H1 (cell line): ENCODE results near the gene CTDNEP1. TPM values are rescaled to one million over a fixed set of nuclear protein-coding genes. Genes with fewer than 3 reads are reported as not detected.

Experiments
- CTCF ChIA-PET: fragments of 300-600 bp; sonication (Branson Sonifier 250); formaldehyde crosslinking; loops from one replicate; lab custom pipeline; 2021; ENCODE audit not compliant: partially characterized antibody; lab: Charles Lee
- POLR2A ChIA-PET: fragments of 300-600 bp; sonication (Branson Sonifier 250); formaldehyde crosslinking; loops from one replicate; lab custom pipeline; 2021; ENCODE audit warnings: inconsistent platforms; ENCODE audit not compliant: partially characterized antibody; lab: Charles Lee
- DNase-seq, 2 experiments: peaks; one replicate each; pipeline versions ENCODE4 v3.0.0 to v3.0.0-alpha.2; 2010 to 2022; ENCODE audit warnings: low spot score in 2 of 2, low read depth in 1 of 2, mixed read lengths in 1 of 2
- FAIRE-seq: peaks from 2 replicates; lab custom pipeline; 2011; peaks lifted over from hg19 to GRCh38; lab: Jason Lieb, UNC
- H2AFZ ChIP-seq: 2 replicates; pipeline ENCODE4 v1.8.1; 2012; ENCODE audit warnings: low read length, inconsistent platforms
- H2AK5ac ChIP-seq: 2 replicates; pipeline ENCODE4 v1.6.1; 2013; ENCODE audit warnings: low read depth, low read length
- H2BK120ac ChIP-seq: replicated peaks from 2 replicates; pipeline ENCODE3; 2013; ENCODE audit warnings: low read depth, low read length, inconsistent platforms
- H2BK12ac ChIP-seq: 2 replicates; pipeline ENCODE4 v1.6.1; 2013; ENCODE audit warnings: low read depth, low read length
- H2BK15ac ChIP-seq: 2 replicates; pipeline ENCODE4 v1.6.1; 2013; ENCODE audit warnings: low read length
- H2BK20ac ChIP-seq: 2 replicates; pipeline ENCODE4 v1.6.1; 2013; ENCODE audit warnings: low read length
- H2BK5ac ChIP-seq: 2 replicates; pipeline ENCODE4 v1.6.1; 2013; ENCODE audit warnings: low read depth, low read length
- H3K14ac ChIP-seq: 2 replicates; pipeline ENCODE4 v1.6.1; 2013; ENCODE audit warnings: inconsistent platforms; ENCODE audit not compliant: insufficient read length
- H3K18ac ChIP-seq: 2 replicates; pipeline ENCODE4 v1.6.1; 2013; ENCODE audit warnings: low read length; ENCODE audit errors: extremely low read depth
- H3K23ac ChIP-seq: 2 replicates; pipeline ENCODE4 v1.6.1; 2013; ENCODE audit warnings: inconsistent platforms; ENCODE audit not compliant: insufficient read length
- H3K23me2 ChIP-seq: 2 replicates; pipeline ENCODE4 v1.6.1; 2013; ENCODE audit warnings: low read depth, low read length
- H3K27ac ChIP-seq: 2 replicates; pipeline ENCODE4 v1.6.1; 2011; ENCODE audit warnings: low read depth, low read length, inconsistent platforms
- H3K27me3 ChIP-seq, 4 experiments: replicated peaks in 1 of 4; 1 replicate in 1 of 4; 2 replicates in 3 of 4; pipeline versions ENCODE4 v1.6.1 to v1.8.1; 2011 to 2013; ENCODE audit warnings: low read length in 3 of 4, mild to moderate bottlenecking in 3 of 4, inconsistent platforms in 2 of 4, mixed read lengths in 2 of 4, moderate library complexity in 1 of 4; ENCODE audit not compliant: control insufficient read depth in 3 of 4, insufficient read depth in 3 of 4; ENCODE audit errors: extremely low read depth in 1 of 4
- H3K36me3 ChIP-seq, 4 experiments: 2 replicates each; pipeline versions ENCODE4 v1.6.1 to v1.8.1; 2011 to 2013; ENCODE audit warnings: mild to moderate bottlenecking in 4 of 4, low read length in 3 of 4, moderate library complexity in 2 of 4, control low read depth in 1 of 4, inconsistent platforms in 1 of 4; ENCODE audit not compliant: insufficient read depth in 4 of 4, control insufficient read depth in 2 of 4
- H3K4ac ChIP-seq: replicated peaks from 2 replicates; pipeline ENCODE3; 2013; ENCODE audit warnings: low read length, low read depth, mixed read lengths, inconsistent platforms; ENCODE audit not compliant: insufficient read length
- H3K4me1 ChIP-seq, 4 experiments: replicated peaks in 1 of 4; 1 replicate in 1 of 4; 2 replicates in 3 of 4; pipeline versions ENCODE4 v1.6.1 to v1.8.1; 2011 to 2013; ENCODE audit warnings: low read length in 3 of 4, inconsistent platforms in 2 of 4, mixed read lengths in 1 of 4; ENCODE audit not compliant: insufficient read depth in 4 of 4, control insufficient read depth in 3 of 4
- H3K4me2 ChIP-seq, 2 experiments: 2 replicates each; pipeline versions ENCODE4 v1.6.1 to v1.8.1; 2011 to 2013; ENCODE audit warnings: low read depth in 2 of 2, low read length in 2 of 2, control low read depth in 1 of 2, inconsistent platforms in 1 of 2, mild to moderate bottlenecking in 1 of 2; ENCODE audit not compliant: insufficient read depth in 1 of 2
- H3K4me3 ChIP-seq, 4 experiments: fragments of 200-600, 300-600 bp in 1 of 4; sonication (generic), shearing (Covaris generic), sonication (Bioruptor Twin) in 1 of 4; 2 replicates each; pipeline versions ENCODE4 v1.5.1 to v1.8.1; 2011 to 2016; ENCODE audit warnings: low read length in 4 of 4, low read depth in 3 of 4, control low read depth in 2 of 4, inconsistent platforms in 2 of 4, mild to moderate bottlenecking in 2 of 4, mixed read lengths in 1 of 4, moderate library complexity in 1 of 4; ENCODE audit not compliant: insufficient read depth in 2 of 4; ENCODE audit errors: extremely low read depth in 1 of 4
- H3K56ac ChIP-seq: replicated peaks from 2 replicates; pipeline ENCODE3; 2013; ENCODE audit warnings: low read depth, mild to moderate bottlenecking, mixed read lengths, low read length, inconsistent platforms; ENCODE audit not compliant: insufficient read length
- H3K79me1 ChIP-seq: 2 replicates; pipeline ENCODE4 v1.6.1; 2013; ENCODE audit warnings: low read depth, low read length, control low read depth
- H3K79me2 ChIP-seq, 2 experiments: 2 replicates each; pipeline versions ENCODE4 v1.6.1 to v1.8.1; 2012 to 2013; ENCODE audit warnings: low read length in 2 of 2, mild to moderate bottlenecking in 2 of 2, inconsistent platforms in 1 of 2; ENCODE audit not compliant: insufficient read depth in 2 of 2, control insufficient read depth in 1 of 2
- H3K9ac ChIP-seq, 4 experiments: replicated peaks in 1 of 4; 1 replicate in 1 of 4; 2 replicates in 3 of 4; pipeline versions ENCODE4 v1.6.1 to v1.8.1; 2011 to 2013; ENCODE audit warnings: low read depth in 3 of 4, low read length in 3 of 4, control low read depth in 2 of 4, mild to moderate bottlenecking in 2 of 4, moderate library complexity in 2 of 4, inconsistent platforms in 1 of 4; ENCODE audit errors: extremely low read depth in 1 of 4
- H3K9me3 ChIP-seq, 2 experiments: 2 replicates each; pipeline versions ENCODE4 v1.6.1 to v1.8.1; 2012 to 2013; ENCODE audit warnings: mild to moderate bottlenecking in 2 of 2, moderate library complexity in 2 of 2, control low read depth in 1 of 2, inconsistent platforms in 1 of 2, low read depth in 1 of 2, low read length in 1 of 2, mixed read lengths in 1 of 2; ENCODE audit not compliant: insufficient read depth in 2 of 2
- H4K20me1 ChIP-seq, 2 experiments: replicated peaks in 1 of 2; 2 replicates each; pipeline versions ENCODE3 to v1.8.1; 2011 to 2013; ENCODE audit warnings: inconsistent platforms in 2 of 2, low read length in 2 of 2, mild to moderate bottlenecking in 1 of 2; ENCODE audit not compliant: insufficient read depth in 2 of 2, control insufficient read depth in 1 of 2
- H4K5ac ChIP-seq: 2 replicates; pipeline ENCODE4 v1.6.1; 2013; ENCODE audit warnings: low read length, low read depth, mixed read lengths, inconsistent platforms; ENCODE audit not compliant: insufficient read length
- H4K8ac ChIP-seq: 2 replicates; pipeline ENCODE4 v1.8.0; 2013; ENCODE audit warnings: mild to moderate bottlenecking, moderate library complexity, low read length, inconsistent platforms; ENCODE audit not compliant: insufficient read depth; ENCODE audit errors: extremely low read depth
- H4K91ac ChIP-seq: replicated peaks from 2 replicates; pipeline ENCODE3; 2013; ENCODE audit warnings: low read length, mixed read lengths, inconsistent platforms; ENCODE audit not compliant: insufficient read length
- ASH2L ChIP-seq: fragments of 200-600, 300-600 bp; sonication (generic); IDR thresholded peaks from one replicate; pipeline ENCODE4 v1.7.1; 2017; ENCODE audit warnings: low read length
- BRCA1 ChIP-seq: IDR thresholded peaks from 2 replicates; pipeline ENCODE4 v1.6.1; 2012; ENCODE audit warnings: low read depth, low read length, improper control_type of control experiment
- CBX8 ChIP-seq: fragments of 300-800, 300-1000 bp; sonication (generic); IDR thresholded peaks from 2 replicates; pipeline ENCODE4 v1.7.1; 2016; ENCODE audit warnings: low read depth, low read length, borderline replicate concordance
- CEBPB ChIP-seq: IDR thresholded peaks from 2 replicates; pipeline ENCODE4 v1.6.1; 2012; ENCODE audit warnings: low read depth, low read length
- EZH2 ChIP-seq: fragments of 200-600 bp; sonication (generic); IDR thresholded peaks from 2 replicates; pipeline ENCODE4 v1.7.1; 2012; ENCODE audit warnings: low read depth, mild to moderate bottlenecking, moderate library complexity, low read length, inconsistent platforms; ENCODE audit not compliant: severe bottlenecking
- HDAC2 ChIP-seq, 2 experiments: fragments of 300-600 bp in 1 of 2; sonication (generic) in 1 of 2; IDR thresholded peaks; 2 replicates each; pipeline ENCODE4 v1.6.1; 2011 to 2012; ENCODE audit warnings: low read depth in 2 of 2, low read length in 2 of 2, mild to moderate bottlenecking in 2 of 2, moderate library complexity in 2 of 2, borderline replicate concordance in 1 of 2, inconsistent platforms in 1 of 2
- KDM1A ChIP-seq: fragments of 200-600, 300-600 bp; sonication (generic); IDR thresholded peaks from 2 replicates; pipeline ENCODE4 v1.7.1; 2016; ENCODE audit warnings: mild to moderate bottlenecking, low read length, borderline replicate concordance
- SIRT6 ChIP-seq: IDR thresholded peaks from one replicate; pipeline ENCODE4 v1.7.1; 2012; ENCODE audit warnings: low read length, inconsistent platforms
- WGBS, 2 experiments: shearing (Covaris generic) in 1 of 2; methylation state at CpG; one replicate each; pipeline versions ENCODE4 v1.1.6 to v1.1.7; 2013 to 2015; ENCODE audit warnings: low lambda C conversion rate in 2 of 2, mixed read lengths in 2 of 2, inconsistent platforms in 1 of 2, low coverage in 1 of 2, missing lambda C conversion rate in 1 of 2; ENCODE audit not compliant: insufficient replicate concordance in 2 of 2, insufficient coverage in 1 of 2, insufficient read length in 1 of 2; ENCODE audit errors: extremely low coverage in 1 of 2, missing lambda C conversion rate in 1 of 2; 5-methylcytosine and 5-hydroxymethylcytosine counted together
- polyA plus RNA-seq, 7 experiments: library from polyadenylated mRNA; depleted of rRNA in 3 of 7; stranded (reverse) in 5 of 7; unstranded in 2 of 7; fragments of >200 nt in 5 of 7; fragments of 200-250 nt in 2 of 7; gene quantifications; 1 replicate in 5 of 7; 2 replicates in 1 of 7; 4 replicates in 1 of 7; pipeline versions ENCODE4 v1.2.1 to v1.2.3, GENCODE V29; 2011 to 2013; ENCODE audit warnings: missing spikeins in 2 of 7, mixed read lengths in 2 of 7
- total RNA-seq: library from RNA; stranded (reverse); fragmentation: NEBNext Ultra II Directional; extraction: Animal tissue kit (Norgen Biotek cat#: 25700); gene quantifications from 2 replicates; pipeline ENCODE4 v1.2.1, GENCODE V29; 2021
- TF ChIP-seq, protein P1 (sequence below): IDR thresholded peaks from 2 replicates; pipeline ENCODE4 v1.6.1; 2012; ENCODE audit warnings: inconsistent platforms
- TF ChIP-seq, protein P2 (sequence below), 3 experiments: IDR thresholded peaks; 1 replicate in 2 of 3; 2 replicates in 1 of 3; pipeline versions ENCODE4 v1.5.1 to v1.6.1; 2011; ENCODE audit warnings: low read length in 3 of 3, mild to moderate bottlenecking in 3 of 3, inconsistent platforms in 2 of 3, low read depth in 1 of 3, moderate library complexity in 1 of 3; ENCODE audit not compliant: insufficient read depth in 1 of 3; ENCODE audit errors: control extremely low read depth in 1 of 3

The CTDNEP1 gene
- total and polyA plus RNA-seq, 2 of the 8 experiments (the other 6 are each of a cell fraction or from before 2014, with no cell fraction given), result 114 to 123 TPM

DNA sequence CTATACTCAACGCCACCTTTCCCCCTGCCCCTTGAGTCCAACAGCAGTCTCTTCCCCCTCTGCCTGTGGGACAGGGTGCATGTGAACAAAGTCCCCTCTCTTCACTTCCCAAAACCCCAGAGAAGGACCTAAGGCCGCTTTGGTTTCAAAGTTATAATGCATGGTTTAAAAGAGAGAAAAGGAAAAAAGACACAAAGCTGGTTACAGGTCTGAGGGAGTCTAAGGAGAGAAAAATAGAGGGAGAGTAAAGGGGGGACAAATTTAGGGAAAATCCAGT, 8.1 kb downstream of the CTDNEP1 start:
- H4K91ac ChIP-seq, result no peak overlapping the region
- no peak overlapping the region for H2BK20ac ChIP-seq
- H3K27ac ChIP-seq, result no peak overlapping the region
- H3K79me2 ChIP-seq, result peaks cover 0 to 43% of the 10 kb centered on the region in 2 experiments; a peak in 2 of 4 replicates
- peaks cover 18% of the 10 kb centered on the region for H3K23me2 ChIP-seq
- peak overlapping the region; percentile 73 to 90 (median 84); a peak in 7 of 8 replicates for H3K4me3 ChIP-seq
- DNase-seq, result no peak
- peak overlapping the region; percentile 61; the same call in 1 of the 2 replicates for H2BK5ac ChIP-seq
- ChIA-PET POLR2A (interaction anchor here (1.2 to 19.7 kb wide), 12 partner anchors 5 to 345 kb away, joined by 3 to 386 read pairs (median 12); partner anchors contain the start of genes ACADVL, CLDN7, CTDNEP1 and DLG4), CTCF (interaction anchor here (0.8 to 4.1 kb wide), 3 partner anchors 11 to 106 kb away, joined by 3 to 27 read pairs (median 3); partner anchors contain the start of gene ACADVL)
- no peak overlapping the region for H3K23ac ChIP-seq
- no peak overlapping the region for H2BK12ac ChIP-seq
- H3K56ac ChIP-seq, result no peak overlapping the region
- H4K8ac ChIP-seq, result no peak overlapping the region; the same call in 1 of the 2 replicates
- H3K27me3 ChIP-seq, result no peaks in the 10 kb centered on the region
- H3K36me3 ChIP-seq, result peaks cover 9 to 39% (median 23%) of the 10 kb centered on the region in 4 experiments; a peak in 6 of 8 replicates
- H3K9ac ChIP-seq, result peak overlapping the region in 3 of 4 experiments; percentile 42 to 94 (median 85); a peak in 4 of 7 replicates
- no peak overlapping the region for H2AFZ ChIP-seq
- no peaks in the 10 kb centered on the region for H3K9me3 ChIP-seq
- H3K14ac ChIP-seq, result no peak overlapping the region
- H3K79me1 ChIP-seq, result peaks cover 4% of the 10 kb centered on the region; the same call in 1 of the 2 replicates
- H3K4me1 ChIP-seq, result peaks cover 5 to 13% (median 6%) of the 10 kb centered on the region in 4 experiments; a peak in 6 of 7 replicates
- FAIRE-seq, result no peak
- 70% methylated on average over 2 of the region's 2 CpGs; no CpG with 5 or more reads in 1 of the 2 experiments for WGBS, 2 experiments
- no peak overlapping the region for H3K18ac ChIP-seq
- H3K4ac ChIP-seq, result peak overlapping the region; percentile 57
- H4K20me1 ChIP-seq, result peaks cover 0 to 2% of the 10 kb centered on the region in 2 experiments
- no peak overlapping the region for H2BK120ac ChIP-seq
- H2AK5ac ChIP-seq, result peak overlapping the region; percentile 45; the same call in 1 of the 2 replicates
- H4K5ac ChIP-seq, result no peak overlapping the region
- H2BK15ac ChIP-seq, result no peak overlapping the region
- H3K4me2 ChIP-seq, result peak overlapping the region; percentile 92 to 93
- TF ChIP-seq ASH2L (no peak), CEBPB (no peak), HDAC2 (IDR thresholded peaks at IDR 0.05; ENCODE audit: borderline replicate concordance in 1 of 2, low read depth in 2 of 2, low read length in 2 of 2) (no peak), KDM1A (no peak), CBX8 (no peak), SIRT6 (no peak), EZH2 (no peak), BRCA1 (no peak)
- TF ChIP-seq, protein P1, sequence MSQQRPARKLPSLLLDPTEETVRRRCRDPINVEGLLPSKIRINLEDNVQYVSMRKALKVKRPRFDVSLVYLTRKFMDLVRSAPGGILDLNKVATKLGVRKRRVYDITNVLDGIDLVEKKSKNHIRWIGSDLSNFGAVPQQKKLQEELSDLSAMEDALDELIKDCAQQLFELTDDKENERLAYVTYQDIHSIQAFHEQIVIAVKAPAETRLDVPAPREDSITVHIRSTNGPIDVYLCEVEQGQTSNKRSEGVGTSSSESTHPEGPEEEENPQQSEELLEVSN, result no peak
- TF ChIP-seq, protein P2, sequence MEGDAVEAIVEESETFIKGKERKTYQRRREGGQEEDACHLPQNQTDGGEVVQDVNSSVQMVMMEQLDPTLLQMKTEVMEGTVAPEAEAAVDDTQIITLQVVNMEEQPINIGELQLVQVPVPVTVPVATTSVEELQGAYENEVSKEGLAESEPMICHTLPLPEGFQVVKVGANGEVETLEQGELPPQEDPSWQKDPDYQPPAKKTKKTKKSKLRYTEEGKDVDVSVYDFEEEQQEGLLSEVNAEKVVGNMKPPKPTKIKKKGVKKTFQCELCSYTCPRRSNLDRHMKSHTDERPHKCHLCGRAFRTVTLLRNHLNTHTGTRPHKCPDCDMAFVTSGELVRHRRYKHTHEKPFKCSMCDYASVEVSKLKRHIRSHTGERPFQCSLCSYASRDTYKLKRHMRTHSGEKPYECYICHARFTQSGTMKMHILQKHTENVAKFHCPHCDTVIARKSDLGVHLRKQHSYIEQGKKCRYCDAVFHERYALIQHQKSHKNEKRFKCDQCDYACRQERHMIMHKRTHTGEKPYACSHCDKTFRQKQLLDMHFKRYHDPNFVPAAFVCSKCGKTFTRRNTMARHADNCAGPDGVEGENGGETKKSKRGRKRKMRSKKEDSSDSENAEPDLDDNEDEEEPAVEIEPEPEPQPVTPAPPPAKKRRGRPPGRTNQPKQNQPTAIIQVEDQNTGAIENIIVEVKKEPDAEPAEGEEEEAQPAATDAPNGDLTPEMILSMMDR (IDR thresholded peaks at IDR 0.05; ENCODE audit: control extremely low read depth in 1 of 3, insufficient read depth in 1 of 3, low read depth in 1 of 3, low read length in 3 of 3), result no peak
